Cardiac fibroblast (primary cell): ENCODE measurements around the gene PLA2G2F.

Experiments
- DNase-seq, 2 donors: peaks; one replicate each; pipeline versions ENCODE4 v3.0.0 to v3.0.0-alpha.2; 2010; ENCODE audit warnings: low read depth in 2 of 2
- H3K4me3 ChIP-seq, 2 donors: replicated peaks in 1 of 2; 1 replicate in 1 of 2; 2 replicates in 1 of 2; pipeline ENCODE4 v1.5.1; 2011; ENCODE audit warnings: low read depth in 2 of 2, low read length in 2 of 2, mild to moderate bottlenecking in 2 of 2, moderate library complexity in 1 of 2
- TF ChIP-seq, protein P1 (sequence below): IDR thresholded peaks from one replicate; pipeline ENCODE4 v1.5.1; 2011; ENCODE audit warnings: low read depth, mild to moderate bottlenecking, low read length, inconsistent platforms

Gene PLA2G2F

DNA sequence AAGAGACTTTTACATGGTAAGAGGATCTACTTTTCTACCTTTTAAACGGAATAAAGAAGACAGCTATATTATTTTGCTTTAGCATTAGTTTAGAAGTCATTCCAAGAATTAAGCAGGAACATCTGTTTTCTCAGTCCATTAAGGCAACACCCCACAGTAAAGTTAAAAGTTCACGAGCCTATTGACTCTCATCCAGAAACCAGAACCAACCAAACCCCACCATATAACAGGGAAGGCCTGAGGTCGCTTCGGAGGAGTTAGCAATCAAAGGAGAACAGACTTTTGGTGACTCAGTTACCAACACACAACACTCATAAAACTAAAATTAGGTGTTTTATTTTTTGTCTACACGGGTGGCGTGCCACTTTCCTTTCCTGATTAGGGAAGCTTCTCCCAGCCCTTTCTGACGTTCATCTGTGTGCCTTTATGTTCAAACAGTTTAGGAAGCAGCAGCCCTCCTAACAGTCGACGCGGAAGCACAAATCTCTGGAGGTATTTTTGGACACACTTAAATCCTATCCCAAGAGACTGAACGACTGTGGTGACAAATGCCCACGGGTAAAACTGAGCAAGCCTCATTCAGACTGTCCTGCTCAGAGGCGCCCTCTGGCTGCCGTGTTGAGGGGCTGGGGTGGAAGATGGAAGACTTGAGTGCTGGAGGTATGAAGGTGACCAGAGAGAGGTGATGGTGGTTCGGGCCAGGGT is 55.8 kb downstream of the PLA2G2F start:
- DNase-seq, result peak; percentile 58 to 61
- H3K4me3 ChIP-seq, result no peak overlapping the region
- TF ChIP-seq, protein P1, sequence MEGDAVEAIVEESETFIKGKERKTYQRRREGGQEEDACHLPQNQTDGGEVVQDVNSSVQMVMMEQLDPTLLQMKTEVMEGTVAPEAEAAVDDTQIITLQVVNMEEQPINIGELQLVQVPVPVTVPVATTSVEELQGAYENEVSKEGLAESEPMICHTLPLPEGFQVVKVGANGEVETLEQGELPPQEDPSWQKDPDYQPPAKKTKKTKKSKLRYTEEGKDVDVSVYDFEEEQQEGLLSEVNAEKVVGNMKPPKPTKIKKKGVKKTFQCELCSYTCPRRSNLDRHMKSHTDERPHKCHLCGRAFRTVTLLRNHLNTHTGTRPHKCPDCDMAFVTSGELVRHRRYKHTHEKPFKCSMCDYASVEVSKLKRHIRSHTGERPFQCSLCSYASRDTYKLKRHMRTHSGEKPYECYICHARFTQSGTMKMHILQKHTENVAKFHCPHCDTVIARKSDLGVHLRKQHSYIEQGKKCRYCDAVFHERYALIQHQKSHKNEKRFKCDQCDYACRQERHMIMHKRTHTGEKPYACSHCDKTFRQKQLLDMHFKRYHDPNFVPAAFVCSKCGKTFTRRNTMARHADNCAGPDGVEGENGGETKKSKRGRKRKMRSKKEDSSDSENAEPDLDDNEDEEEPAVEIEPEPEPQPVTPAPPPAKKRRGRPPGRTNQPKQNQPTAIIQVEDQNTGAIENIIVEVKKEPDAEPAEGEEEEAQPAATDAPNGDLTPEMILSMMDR, result peak; percentile 95

DNA sequence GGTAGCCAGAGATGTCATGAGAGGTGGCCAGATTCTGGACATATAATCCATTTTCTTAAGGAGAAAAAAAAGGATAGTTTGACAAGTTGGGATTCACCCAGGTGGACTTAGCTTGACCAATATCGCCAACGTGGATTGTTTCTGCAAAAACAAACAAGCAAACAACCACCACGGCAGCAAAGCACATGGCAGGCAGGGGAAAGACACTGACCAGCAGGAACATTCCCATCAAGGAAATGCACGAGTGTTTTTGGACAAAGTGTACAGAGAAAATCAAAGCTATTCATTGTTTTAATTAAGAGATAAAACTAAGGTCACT is 56.3 kb downstream of the PLA2G2F start:
- TF ChIP-seq, protein P1, result no peak
- no peak overlapping the region for H3K4me3 ChIP-seq
- no peak for DNase-seq

DNA sequence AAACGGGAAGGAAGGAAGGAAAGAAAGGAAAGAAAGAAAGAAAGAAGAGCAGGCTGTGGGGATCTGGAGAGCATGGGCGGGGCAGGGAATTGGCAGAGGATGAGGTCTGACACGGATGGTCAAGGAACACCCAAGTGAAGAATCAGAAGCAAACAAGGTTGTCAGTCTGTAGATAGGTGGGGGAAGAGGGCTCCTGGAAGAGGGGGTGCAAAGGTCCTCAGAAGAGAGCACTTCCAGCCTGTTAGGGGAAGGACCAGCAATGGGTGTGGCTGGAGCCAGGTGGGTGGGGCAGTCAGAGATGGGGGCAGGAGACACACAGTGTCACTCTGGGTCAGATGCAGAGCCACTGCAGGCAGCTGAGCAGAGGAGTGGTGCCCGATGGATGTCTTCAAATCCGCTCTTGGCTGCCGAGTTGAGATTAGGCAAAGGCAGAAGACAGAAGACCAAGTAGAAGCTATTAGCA is 58.2 kb downstream of the PLA2G2F start:
- TF ChIP-seq, protein P1, result no peak
- DNase-seq, result no peak

DNA sequence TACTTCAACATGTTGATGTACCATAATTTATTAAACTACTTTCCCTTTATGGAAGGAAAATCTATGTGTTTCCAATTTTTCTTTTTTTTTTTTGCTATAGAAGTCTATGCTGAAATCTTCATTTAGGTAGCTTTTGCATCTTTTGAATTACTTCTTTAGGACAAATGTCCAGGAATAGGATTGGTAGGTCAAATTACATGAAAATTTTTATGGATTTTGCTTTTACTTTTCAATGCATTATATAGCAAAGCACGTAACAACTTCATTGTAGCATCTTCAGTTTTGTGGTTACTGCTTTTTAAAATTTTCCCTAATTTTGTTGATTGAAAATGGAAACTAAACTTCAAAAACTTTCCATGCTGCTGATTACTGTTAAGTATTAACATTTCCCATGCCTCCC is 59.2 kb downstream of the PLA2G2F start:
- no peak for DNase-seq
- H3K4me3 ChIP-seq, result no peak overlapping the region
- TF ChIP-seq, protein P1, result no peak

More for the DNA sequence above, 58.2 kb downstream of the PLA2G2F start:
- no peak overlapping the region for H3K4me3 ChIP-seq

DNA sequence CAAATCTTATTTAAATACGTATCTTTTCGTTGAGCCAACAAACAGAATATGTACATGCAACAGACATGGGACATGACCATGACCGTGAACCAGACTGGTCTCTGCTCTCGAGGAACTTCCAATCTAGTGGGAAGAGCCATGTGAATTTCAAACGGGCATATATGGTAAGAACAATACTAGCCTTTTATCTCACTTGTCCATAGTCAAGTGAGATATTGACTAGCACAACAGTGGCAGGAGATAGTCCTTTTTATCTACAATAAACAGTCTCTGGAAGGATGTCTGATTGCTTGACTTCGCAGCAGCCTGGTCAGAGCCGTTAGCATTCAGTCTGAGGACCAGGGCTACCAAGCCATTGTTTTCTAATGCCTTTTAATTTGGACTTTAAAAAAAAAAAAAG is 59.8 kb downstream of the PLA2G2F start:
- no peak for DNase-seq
- TF ChIP-seq, protein P1, result no peak
- no peak overlapping the region for H3K4me3 ChIP-seq

DNA sequence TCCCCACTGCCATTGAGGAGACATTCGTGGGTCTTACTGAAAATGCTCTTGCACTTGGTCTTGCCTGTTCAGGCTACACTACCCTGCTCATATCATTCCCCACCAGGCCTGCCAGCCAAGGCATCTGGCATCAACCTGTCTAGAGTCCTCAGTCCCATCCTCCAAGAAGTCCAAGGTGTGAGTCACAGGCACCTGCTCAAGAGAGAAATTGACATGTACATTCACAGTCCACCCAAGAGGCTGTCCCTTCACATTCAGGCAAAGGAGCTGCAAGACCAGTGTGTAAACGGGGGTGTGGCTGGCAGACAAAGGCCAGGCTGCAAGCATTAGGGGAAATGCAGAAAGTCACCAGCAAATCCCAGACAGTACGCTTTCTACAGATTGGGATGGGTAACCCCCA is 60.3 kb downstream of the PLA2G2F start:
- H3K4me3 ChIP-seq, result no peak overlapping the region
- DNase-seq, result no peak
- TF ChIP-seq, protein P1, result no peak

DNA sequence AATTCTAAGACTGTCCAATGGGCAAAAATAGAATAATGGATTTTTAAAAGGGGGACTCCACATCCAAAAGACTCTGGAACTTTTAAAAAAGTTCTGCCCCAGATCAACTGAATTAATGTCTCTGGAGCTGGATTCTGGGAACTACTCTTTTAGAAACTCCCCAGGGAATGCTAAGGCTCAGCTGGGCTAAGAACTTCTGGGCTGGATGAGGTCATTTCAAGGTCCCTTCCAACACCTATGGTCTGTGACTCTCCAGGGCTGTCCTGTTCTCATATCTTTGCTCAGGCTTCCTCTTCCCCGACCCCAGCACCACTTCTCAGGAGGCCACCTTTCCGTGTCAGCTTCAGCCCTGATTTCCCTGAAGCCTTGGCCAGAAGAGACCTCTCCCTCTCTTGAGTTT is 60.7 kb downstream of the PLA2G2F start:
- no peak overlapping the region for H3K4me3 ChIP-seq
- no peak for DNase-seq
- TF ChIP-seq, protein P1, result no peak
